ES-I3 (cell line): ENCODE results near the gene OR8G5.
"Not testable (repeated sequence)": the region's sequence is repeated elsewhere in the genome, so short reads cannot be mapped to it uniquely, and the experiment has no call there.

Source experiments
- H3K36me3 ChIP-seq: 2 replicates; pipeline ENCODE4 v1.6.1; 2013; ENCODE audit warnings: mild to moderate bottlenecking, low read length, control low read depth, moderate library complexity; ENCODE audit not compliant: insufficient read depth
- H3K4me1 ChIP-seq: 2 replicates; pipeline ENCODE4 v1.6.1; 2013; ENCODE audit warnings: mild to moderate bottlenecking, control low read depth, low read length; ENCODE audit not compliant: insufficient read depth
- H3K9ac ChIP-seq: 2 replicates; pipeline ENCODE4 v1.6.1; 2013; ENCODE audit warnings: low read depth, mild to moderate bottlenecking, low read length, moderate library complexity
- H3K9me3 ChIP-seq: 2 replicates; pipeline ENCODE4 v1.6.1; 2013; ENCODE audit warnings: mild to moderate bottlenecking, low read length, moderate library complexity; ENCODE audit not compliant: control insufficient read depth, insufficient read depth

OR8G5 gene

DNA sequence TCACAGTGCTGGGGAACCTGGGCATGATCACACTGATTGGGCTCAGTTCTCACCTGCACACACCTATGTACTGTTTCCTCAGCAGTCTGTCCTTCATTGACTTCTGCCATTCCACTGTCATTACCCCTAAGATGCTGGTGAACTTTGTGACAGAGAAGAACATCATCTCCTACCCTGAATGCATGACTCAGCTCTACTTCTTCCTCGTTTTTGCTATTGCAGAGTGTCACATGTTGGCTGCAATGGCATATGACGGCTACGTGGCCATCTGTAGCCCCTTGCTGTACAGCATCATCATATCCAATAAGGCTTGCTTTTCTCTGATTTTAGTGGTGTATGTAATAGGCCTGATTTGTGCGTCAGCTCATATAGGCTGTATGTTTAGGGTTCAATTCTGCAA is 8.9 kb downstream of the OR8G5 start:
- H3K4me1 ChIP-seq, H3K9me3 ChIP-seq, H3K36me3 ChIP-seq, H3K9ac ChIP-seq: not testable (repeated sequence)

- H3K9me3 ChIP-seq, H3K4me1 ChIP-seq, H3K9ac ChIP-seq, H3K36me3 ChIP-seq: not testable (repeated sequence)
These were observed 14.7 kb downstream of the OR8G5 start for GRCh38 chr11:124270886-124271285.

- H3K4me1 ChIP-seq = no peaks in the 10 kb centered on the region; the same call in 1 of the 2 replicates
- no peaks in the 10 kb centered on the region for H3K9me3 ChIP-seq
- H3K36me3 ChIP-seq = no peaks in the 10 kb centered on the region
These were observed 17.8 kb downstream of the OR8G5 start for GRCh38 chr11:124274000-124274399.

GRCh38 chr11:124276081-124276480 is 19.9 kb downstream of the OR8G5 start:
- no peak overlapping the region for H3K9ac ChIP-seq
- no peaks in the 10 kb centered on the region for H3K4me1 ChIP-seq
- H3K9me3 ChIP-seq = no peaks in the 10 kb centered on the region
- no peaks in the 10 kb centered on the region for H3K36me3 ChIP-seq

More at GRCh38 chr11:124274000-124274399, 17.8 kb downstream of the OR8G5 start:
- no peak overlapping the region for H3K9ac ChIP-seq

DNA sequence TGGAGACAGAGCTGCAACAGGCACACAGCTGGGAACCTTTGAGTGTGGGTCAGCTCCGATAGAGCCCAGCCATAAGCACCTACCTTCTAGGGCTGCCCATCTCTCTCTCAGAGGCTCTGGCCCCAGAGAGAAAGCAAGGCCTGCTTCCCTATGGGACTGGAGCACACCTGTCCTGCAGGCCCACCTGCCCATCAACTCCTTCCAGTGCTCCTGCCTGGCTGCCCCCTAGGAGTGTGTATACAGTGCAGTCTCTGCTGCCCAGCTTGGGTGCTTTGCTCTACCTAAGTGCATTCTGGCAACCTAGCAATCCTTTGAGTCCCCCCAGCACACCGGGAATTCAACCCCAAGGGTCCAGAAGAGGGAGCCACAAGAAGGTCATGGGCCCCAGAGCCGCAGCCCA is 21.0 kb downstream of the OR8G5 start:
- no peaks in the 10 kb centered on the region for H3K4me1 ChIP-seq
- H3K9ac ChIP-seq = no peak overlapping the region
- H3K9me3 ChIP-seq = no peaks in the 10 kb centered on the region
- no peaks in the 10 kb centered on the region for H3K36me3 ChIP-seq

DNA sequence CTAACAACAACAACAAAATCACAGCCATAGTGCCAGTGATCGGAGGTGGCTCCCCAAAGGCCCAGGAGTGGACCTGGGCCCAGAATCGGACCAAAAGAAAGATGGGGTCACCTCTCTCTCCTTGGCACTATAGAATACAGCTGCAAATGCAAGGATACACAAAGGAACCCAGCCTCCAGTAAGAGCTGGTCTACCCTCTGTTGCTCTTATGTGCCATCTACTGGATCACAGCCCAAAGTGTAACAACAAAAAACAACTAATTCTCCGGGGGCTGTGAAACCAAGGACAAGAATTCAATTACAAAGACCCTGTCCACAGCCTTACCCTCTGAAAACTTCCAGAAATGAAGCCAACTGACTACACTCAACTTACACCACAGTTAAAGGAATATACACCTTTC is 21.6 kb downstream of the OR8G5 start:
- no peaks in the 10 kb centered on the region for H3K9me3 ChIP-seq
- no peak overlapping the region for H3K9ac ChIP-seq
- no peaks in the 10 kb centered on the region for H3K4me1 ChIP-seq
- no peaks in the 10 kb centered on the region for H3K36me3 ChIP-seq

GRCh38 chr11:124278261-124278660 is 22.1 kb downstream of the OR8G5 start:
- H3K36me3 ChIP-seq = no peaks in the 10 kb centered on the region
- H3K9me3 ChIP-seq = no peaks in the 10 kb centered on the region
- H3K9ac ChIP-seq = no peak overlapping the region
- no peaks in the 10 kb centered on the region for H3K4me1 ChIP-seq

DNA sequence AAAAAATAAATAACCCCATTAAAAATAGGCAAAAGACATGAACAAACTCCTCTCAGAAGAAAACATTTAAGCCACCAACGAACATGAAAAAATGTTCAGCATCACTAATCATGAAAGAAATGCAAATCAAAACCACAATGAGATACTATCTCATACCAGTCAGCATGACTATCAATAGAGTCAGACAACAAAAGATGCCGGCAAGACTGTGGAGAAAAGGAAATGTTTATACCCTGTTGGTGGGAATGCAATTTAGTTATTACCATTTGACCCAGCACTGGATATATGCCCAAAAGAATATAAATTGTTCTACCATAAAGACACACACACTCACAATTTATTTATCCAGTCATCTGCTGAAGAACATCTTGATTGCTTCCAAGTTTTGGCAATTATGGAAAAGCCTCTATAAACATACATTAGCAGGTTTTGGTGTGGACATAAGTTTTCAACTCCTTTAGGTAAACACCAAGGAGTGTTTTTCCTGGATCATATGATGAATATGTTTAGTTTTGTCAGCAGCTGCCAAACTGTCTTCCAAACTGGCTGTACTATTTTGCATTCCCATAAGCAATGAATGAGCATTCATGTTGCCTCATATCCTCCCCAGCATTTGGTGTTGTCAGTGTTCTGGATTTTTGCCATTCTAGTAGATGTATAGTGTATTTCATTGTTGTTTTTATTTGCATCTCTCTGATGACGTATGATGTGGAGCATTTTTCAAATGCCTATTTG is 29.6 kb downstream of the OR8G5 start:
- H3K9ac ChIP-seq = no peak overlapping the region
- no peaks in the 10 kb centered on the region for H3K9me3 ChIP-seq
- no peaks in the 10 kb centered on the region for H3K4me1 ChIP-seq
- no peaks in the 10 kb centered on the region for H3K36me3 ChIP-seq

GRCh38 chr11:124294687-124295086 is 38.5 kb downstream of the OR8G5 start:
- Histone ChIP-seq H3K4me1 (no peaks in the 10 kb centered on the region), H3K9me3 (no peaks in the 10 kb centered on the region), H3K9ac (no peak overlapping the region), H3K36me3 (no peaks in the 10 kb centered on the region)

DNA sequence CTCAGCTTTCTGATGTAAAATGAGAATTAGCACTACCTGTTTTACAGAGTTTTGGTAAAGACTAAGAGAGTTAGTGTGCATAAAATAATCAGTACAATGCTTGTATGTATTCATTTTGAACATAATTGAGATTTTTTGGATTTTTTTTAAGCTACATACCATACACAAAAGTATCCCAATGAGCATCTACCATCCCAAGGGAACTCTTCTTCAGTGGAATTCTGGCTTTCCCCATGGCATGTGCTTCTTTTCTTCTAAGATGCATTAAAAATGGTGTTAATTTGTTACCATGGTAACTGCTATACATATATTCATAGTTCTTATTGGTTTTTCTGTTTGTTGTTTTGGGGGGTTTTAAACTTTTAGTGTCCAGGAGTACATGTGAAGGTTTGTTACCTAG is 39.8 kb downstream of the OR8G5 start:
- H3K9me3 ChIP-seq = no peaks in the 10 kb centered on the region
- no peaks in the 10 kb centered on the region for H3K4me1 ChIP-seq
- H3K36me3 ChIP-seq = no peaks in the 10 kb centered on the region

GRCh38 chr11:124297921-124298320 is 41.7 kb downstream of the OR8G5 start:
- Histone ChIP-seq H3K4me1 (peaks cover 13% of the 10 kb centered on the region; the same call in 1 of the 2 replicates), H3K36me3 (no peaks in the 10 kb centered on the region), H3K9ac (no peak overlapping the region), H3K9me3 (no peaks in the 10 kb centered on the region)

More for the DNA sequence above, 39.8 kb downstream of the OR8G5 start:
- no peak overlapping the region for H3K9ac ChIP-seq

GRCh38 chr11:124301548-124301947 is 45.4 kb downstream of the OR8G5 start:
- no peaks in the 10 kb centered on the region for H3K9me3 ChIP-seq
- H3K36me3 ChIP-seq = no peaks in the 10 kb centered on the region
- H3K9ac ChIP-seq = no peak overlapping the region
- peaks cover 13% of the 10 kb centered on the region; the same call in 1 of the 2 replicates for H3K4me1 ChIP-seq

DNA sequence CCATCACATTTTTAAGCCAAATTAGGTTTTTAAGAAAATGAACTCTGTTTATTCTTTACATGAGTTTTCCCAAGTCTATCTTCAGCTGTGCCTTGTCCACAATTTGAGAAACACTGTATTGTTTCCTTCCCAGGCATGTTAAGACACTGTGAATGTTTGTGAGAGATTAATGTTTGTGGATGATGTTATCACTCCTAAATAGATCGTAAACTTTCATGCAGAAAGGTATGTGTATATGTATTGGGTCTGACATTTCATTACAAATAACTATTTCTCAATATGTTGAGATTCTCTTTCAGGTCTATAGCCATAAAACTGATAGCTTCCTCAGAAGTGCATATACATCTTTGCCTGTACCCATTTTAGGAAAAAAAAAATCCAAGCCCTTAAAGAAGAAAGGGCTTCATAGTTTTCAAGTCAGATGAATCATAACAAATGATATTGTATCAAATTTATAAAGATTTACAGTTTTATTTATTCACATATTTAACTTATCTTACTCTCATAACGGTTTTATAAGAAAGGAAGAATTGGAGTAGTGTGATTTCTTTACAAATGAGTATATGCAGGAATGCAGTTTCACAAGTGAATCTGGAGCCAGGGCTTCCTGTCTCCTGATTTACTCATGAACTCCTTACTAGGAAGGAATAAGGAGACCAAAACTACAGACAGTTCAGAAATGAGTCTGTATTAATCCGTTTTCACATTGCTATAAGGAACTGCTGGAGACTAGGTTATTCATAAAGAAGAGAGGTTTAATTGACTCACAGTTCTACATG is 46.4 kb downstream of the OR8G5 start:
- no peak overlapping the region for H3K9ac ChIP-seq
- no peaks in the 10 kb centered on the region for H3K36me3 ChIP-seq
- H3K4me1 ChIP-seq = peaks cover 13% of the 10 kb centered on the region; the same call in 1 of the 2 replicates
- H3K9me3 ChIP-seq = no peaks in the 10 kb centered on the region

- Histone ChIP-seq H3K9me3 (no peaks in the 10 kb centered on the region), H3K9ac (no peak overlapping the region), H3K36me3 (no peaks in the 10 kb centered on the region), H3K4me1 (peaks cover 5% of the 10 kb centered on the region; the same call in 1 of the 2 replicates)
These were observed 50.9 kb downstream of the OR8G5 start for GRCh38 chr11:124307093-124307492.

DNA sequence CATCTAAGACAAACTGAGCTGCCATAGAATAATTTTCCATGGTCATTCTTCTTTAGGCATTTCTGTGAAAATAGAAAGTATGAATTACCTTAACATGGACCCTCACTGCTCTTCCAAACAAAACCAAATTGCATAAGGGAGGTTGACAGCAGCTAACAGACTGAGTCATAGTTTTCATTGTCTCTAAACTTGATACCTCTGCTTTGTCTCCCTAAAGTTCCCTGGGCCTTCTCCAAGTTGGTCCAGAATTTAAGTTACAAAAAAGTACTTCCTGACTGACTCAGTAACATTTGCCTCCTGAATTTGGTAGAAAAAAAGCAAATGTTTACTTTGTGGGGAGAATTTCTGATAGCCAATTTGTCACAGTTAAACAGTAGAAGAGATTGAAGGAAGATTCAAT is 54.5 kb downstream of the OR8G5 start:
- Histone ChIP-seq H3K9me3 (no peaks in the 10 kb centered on the region), H3K9ac (no peak overlapping the region), H3K4me1 (no peaks in the 10 kb centered on the region), H3K36me3 (no peaks in the 10 kb centered on the region)
